Measurements from ENCODE around the gene DACH1.

- TF ChIP-seq EZH2 (IDR thresholded peaks at IDR 0.05; ENCODE audit: borderline replicate concordance, low read depth, low read length, severe bottlenecking) (no peak), CTCF (IDR thresholded peaks at IDR 0.05; ENCODE audit: extremely low read depth in 1 of 2, insufficient read depth in 1 of 2, low read depth in 1 of 2, low read length in 2 of 2) (no peak)
Observed at GRCh38 chr13:71430681-71431080, 436.3 kb downstream of the DACH1 start.

All from endothelial cell of umbilical vein (primary cell).